GM21529 (cell line): Measurements from ENCODE around the gene CREB3L1.
"Not testable (repeated sequence)": the region's sequence is repeated elsewhere in the genome, so short reads cannot be mapped to it uniquely, and the experiment has no call there.

Experiments
- ATAC-seq: cut with Tn5 transposase; IDR thresholded peaks from one replicate; pipeline ENCODE4 v1.9.1; 2021; ENCODE audit not compliant: unreplicated experiment

The CREB3L1 gene

DNA sequence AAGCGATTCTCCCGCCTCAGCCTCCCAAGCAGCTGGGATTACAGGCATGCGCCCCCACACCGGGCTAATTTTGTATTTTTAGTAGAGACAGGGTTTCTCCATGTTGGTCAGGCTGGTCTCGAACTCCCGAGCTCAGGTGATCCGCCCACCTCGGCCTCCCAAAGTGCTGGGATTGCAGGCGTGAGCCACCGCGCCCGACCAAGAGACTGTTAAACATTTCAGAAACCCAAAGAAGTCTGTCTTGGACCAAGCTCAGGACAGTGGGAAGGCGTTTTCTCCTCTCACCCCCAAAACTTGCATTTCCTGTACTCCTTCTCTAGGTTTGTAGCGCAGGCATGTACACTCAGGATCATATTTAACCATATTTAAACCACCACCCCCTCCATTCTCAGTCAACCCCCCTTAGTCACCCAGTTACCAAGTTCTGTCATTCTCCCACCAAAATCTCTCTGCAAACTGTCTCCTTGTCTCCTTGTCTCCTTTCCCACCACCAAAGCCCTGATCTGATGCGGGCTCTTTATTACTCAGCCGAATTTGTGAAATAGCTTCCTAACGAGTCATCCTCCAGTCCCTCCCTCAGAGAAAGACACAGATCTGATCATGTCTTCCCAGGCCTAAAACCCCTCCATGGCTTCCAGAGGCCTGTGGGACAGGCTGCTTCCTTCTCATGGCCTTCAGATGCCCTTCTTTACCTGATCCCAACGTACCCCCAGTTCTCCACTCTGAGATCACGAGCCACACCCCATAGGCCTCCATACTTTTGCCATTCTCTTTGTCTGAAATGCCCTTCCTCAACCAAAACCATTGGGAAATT lies 29.0 kb upstream of the CREB3L1 start:
- no peak for ATAC-seq

DNA sequence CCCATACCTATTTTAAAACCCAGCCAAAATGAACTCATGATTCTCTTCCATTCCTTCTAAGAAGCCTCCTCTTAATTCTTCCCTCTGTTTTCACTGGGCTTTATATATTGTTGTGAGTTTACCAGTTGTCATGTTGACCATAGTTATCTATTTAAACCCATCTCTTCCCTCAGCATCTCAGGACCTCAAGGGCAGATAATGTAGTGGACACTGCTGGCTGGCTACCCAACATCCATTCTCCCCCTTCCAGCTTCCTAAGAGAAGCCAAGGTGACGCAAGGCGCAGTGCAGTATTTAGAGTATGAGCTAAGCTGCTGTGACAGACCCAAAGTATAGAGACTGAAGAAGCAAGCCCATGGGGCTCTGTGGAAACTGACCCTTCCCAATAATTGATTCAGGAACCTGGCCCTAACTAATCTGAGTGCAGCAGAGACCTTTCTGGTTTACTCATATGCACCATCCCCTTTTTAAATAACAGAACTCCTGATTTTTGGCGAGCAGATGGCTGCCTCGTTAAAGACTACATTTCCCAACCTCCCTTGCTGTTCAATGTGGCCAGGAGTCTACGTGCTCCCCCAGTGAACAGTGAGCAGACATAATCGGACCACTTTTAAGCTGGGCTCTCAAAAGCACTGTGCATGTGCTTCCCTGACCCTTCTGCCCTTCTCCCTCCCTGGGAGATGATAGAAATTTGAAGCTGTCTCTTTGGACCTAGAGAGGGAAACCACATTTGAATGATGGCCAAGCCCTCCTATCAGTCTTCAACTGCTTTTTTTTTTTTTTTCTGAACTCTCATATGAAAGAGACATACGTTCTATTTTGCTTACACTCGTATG lies 28.1 kb upstream of the CREB3L1 start:
- ATAC-seq: no peak

DNA sequence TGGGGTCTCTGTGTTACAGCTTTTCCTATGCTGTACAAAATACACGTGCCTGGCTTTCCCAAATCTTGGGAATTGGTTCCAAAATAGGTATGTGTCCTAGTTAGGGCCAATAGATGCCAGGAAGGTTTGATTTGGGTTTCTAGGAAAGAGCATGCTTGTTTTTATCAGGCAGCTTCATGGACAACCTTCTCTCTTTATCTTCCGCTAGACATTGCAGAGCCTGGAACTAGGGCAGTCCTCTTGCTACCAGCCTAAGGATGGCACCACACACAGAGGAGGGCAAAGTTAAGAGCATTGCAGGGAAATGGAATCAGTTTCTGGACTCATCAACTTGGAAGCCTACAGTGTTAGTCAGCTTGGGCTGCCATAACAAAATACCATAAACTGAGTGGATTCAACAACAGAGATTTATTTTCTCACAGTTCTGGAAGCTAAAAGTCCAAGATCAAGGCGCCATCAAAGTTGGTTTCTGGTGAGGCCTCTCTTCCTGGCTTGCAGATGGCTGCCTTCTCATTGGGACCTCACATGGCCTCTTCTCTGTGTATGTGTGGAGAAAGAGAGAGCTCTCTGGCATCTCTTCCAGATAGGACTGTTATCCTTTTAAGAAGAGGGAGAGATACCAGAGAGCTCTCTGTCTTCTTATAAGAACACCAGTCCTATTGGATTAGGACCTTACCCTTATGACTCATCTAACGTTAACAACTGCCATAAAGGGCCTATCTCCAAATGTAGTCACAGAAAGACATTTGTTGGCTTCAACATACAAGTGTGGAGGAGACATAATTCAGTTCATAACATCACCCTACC lies 27.3 kb upstream of the CREB3L1 start:
- no peak for ATAC-seq

DNA sequence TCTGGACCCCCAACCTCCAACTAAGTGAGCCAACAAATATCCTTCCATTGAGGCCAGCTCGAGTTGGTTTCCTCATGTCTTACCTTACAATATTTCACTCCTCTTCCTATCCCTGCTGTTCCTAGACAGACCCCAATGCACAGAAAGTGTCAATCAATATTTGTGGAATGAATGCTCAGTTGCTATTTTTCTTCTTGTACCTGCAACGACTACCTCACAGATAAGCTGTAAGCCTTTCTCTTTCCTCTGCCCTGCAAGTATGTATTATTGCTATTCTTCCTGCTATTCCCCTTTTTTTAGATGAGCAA lies 26.8 kb upstream of the CREB3L1 start:
- ATAC-seq: no peak

DNA sequence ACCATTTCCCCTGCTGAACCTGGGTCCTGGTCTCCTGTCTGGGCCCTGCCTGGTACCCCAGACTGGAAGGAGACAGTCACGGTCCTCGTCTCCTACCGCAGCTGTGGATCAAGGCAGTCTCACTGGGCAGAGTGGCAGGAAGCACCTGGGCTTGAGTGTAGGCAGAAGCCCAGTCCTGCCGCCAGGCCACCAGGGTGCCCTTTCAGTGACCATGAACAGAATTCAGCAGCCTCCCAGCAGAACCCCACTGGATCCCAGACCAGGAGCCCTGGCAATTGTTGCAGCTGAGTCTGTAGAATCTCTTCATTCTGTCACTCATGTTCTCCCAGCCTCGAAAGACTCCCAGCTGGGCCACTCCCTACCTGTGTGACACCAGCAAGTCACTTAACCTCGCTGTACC lies 25.5 kb upstream of the CREB3L1 start:
- ATAC-seq: no peak

DNA sequence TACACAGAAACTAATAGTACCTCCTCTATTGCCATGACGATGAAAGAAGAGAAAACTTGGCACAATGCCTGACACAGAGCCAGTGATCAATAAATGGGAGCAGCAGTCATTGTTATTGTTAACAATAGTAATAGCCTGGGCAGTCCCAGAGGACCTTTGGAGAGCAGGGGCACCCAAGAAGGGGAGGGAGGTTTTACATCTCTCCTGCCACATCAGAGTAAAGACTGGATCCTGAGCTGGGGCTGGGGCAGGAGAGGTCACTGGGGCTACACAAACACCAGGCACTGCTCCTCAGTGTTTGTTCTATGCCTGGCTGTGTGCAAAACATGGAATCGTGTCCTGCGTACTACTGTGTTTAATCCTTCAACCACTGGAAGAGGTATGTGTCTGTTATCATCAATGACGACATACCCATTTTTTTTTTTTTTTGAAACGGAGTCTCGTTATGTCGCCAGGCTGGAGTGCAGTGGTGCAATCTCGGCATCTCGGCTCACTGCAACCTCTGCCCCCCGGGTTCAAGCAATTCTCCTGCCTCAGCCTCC lies 25.0 kb upstream of the CREB3L1 start:
- ATAC-seq: no peak

DNA sequence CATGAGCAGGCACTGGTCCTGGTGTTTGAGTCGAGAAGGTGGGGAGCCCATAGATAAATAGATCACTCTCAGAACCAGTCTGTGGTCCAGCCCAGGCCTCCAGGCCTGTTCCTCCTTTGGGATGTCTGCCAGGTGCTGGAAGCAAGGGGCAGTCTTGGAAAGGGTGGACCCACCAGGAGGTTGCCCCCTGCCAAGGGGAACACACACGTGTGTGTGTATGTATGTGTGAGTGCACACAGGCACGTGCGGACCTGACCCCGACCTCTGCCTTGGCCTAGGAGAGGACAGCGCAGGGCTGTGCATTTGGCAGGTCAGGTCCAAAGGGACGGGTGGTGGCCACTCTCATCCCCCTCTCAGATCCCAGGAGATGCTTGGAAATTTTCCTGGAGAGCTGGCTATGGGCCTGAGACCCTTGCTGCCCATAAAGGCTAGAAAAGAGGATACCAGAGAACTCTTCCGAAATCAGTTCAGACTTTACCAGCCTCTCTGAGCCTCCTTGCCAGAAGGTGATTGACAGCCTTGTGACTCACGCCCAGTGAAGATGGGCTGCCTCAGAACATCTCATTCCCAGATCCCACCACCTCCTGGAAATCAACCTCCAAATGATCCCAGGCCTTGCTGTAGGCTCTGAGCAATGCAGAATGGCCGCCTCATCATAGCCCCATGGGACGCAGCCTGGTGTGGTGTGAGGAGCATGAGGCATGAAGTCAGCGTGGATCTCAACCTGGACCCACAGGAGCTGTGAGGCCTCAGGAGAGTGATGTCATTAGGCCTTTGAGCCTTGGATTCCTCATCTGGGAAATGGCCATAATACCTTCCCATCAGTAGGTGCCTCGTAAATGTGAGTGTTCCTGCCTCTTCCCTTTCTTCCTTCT lies 24.0 kb upstream of the CREB3L1 start:
- ATAC-seq: no peak

DNA sequence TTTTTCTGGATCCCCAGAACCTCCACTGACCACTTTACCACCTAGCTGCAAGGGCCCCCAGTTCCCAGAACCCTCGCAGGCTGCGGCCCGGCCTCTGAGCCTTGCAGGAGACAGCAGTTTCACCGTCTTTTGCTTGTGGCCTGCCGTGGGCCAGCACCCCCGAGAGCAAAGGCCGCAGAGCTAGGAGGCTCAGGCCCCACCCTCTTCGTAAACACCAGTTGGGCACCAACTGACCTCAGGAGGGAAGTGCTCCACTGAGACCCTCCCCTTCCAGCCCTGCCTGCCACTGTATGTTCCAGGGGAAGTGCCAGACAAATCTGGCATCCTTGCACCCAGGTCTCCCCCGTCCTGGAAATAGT lies 23.4 kb upstream of the CREB3L1 start:
- no peak for ATAC-seq

DNA sequence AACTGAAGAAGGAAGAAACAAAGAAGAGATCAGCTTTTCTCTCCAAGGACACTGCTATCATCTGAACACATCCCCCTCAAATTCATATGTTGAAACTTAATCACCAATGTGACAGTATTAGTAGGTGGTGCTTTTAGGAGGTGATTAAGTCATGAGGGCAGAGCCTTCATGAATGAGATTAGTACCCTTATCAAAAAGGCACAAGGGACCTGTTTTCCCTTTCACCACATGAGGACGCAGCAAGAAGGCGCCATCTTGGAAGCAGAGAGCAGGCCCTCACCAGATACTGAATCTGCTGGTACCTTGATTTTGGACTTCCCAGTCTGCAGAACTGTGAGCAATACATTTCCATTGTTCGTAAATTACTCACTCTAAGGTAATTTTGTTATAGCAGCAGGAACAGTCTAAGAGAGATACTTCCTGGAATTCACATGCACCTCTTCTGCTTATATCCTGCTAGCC lies 20.9 kb upstream of the CREB3L1 start:
- ATAC-seq: no peak

DNA sequence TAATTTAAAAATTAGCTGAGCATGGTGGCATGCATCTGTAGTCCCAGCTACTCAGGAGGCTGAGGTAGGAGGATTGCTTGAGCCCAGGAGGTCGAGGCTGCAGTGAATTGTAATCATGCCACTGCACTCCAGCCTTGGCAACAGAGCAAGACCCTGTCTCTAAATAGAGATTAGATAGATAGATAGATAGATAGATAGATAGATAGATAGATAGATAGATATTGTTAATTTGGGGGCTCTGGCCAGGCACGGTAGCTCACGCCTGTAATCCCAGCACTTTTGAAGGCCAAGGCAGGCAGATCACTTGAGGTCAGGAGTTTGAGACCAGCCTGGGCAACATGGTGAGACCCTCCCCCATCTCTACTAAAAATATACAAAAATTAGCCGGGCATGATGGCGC lies 18.1 kb upstream of the CREB3L1 start:
- not testable (repeated sequence) for ATAC-seq

DNA sequence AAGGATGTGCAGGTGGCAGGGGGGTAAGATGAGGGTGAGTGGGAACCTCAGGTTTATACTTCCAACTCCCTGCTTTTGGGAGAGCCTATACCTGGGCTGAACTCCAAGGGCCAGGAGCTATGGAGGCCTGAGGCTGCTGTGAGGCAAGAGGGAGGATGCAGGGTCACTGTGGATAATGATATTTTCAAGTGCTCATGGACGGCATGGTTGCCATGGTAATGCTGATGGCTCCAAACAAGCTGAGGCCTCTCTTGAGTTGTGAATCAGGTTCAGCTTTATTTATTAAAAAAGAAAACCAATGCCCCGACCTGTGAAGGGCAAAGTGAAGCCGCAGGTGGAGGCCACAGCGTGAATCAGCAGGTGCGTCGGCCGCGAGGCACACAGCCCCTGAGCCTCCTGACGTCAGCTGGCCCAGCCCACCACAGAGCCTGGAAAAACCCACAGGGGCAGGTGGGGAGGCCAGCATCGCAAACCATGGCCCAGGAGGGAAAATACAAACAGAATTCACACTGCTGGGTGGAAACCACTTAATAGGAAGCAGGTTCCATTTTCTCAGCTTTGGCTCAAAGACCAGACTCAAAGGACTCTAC lies 17.4 kb upstream of the CREB3L1 start:
- ATAC-seq: no peak

DNA sequence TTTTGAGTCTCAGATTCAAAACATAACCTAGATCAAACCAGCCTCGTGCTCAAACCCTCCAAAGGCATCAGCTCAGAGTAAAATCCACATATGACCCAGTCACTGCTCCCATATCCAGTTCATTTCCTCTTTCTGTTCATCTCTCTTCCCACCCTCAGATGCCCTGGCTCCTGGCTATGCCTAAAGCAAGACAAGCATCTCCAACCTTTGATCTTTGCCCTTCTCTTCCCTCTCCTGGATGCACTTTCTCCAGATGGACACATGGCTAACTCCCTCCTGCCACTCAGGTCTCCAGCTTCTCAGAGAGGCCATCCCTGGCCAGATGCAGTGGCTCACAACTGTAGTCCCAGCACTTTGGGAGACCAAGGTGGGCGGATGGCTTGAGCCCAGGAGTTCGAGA lies 14.3 kb upstream of the CREB3L1 start:
- ATAC-seq: no peak

DNA sequence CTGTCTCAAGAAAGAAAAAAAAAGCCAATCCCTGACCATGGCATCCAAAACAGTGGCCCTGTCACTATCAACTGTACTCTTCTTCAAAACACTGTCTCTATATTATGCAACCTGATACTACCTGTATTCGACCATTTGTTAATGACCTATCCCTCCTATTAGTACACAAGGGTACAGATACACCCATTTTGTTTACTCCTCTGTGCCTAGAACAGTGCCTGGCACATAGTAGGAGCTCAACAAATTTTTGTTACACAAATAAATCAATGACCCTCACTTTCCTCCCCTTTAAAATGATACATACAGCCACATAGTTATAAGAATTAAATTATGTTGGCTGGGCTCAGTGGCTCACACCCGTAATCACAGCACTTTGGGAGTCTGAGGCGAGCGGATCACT lies 13.4 kb upstream of the CREB3L1 start:
- ATAC-seq: no peak

DNA sequence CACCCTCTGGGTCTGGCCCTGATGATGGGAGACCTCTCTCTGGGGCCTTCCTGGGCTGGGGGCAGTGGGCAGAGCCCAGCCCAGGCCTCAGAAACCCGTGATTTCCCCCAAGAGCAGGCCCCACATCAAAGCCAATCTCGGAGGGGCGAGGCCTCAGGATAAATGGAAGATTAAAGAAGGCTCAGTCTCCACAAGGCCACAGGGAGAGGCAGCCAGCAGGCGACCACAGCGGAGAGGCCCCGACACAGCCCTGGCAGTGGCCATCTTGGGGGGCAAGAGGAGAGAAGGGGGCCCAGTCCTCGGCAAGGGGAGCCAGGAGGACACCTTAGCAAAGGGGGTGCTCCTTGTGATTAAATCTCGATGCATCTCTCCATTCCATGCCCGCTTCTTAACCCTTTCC lies 12.5 kb upstream of the CREB3L1 start:
- no peak for ATAC-seq

DNA sequence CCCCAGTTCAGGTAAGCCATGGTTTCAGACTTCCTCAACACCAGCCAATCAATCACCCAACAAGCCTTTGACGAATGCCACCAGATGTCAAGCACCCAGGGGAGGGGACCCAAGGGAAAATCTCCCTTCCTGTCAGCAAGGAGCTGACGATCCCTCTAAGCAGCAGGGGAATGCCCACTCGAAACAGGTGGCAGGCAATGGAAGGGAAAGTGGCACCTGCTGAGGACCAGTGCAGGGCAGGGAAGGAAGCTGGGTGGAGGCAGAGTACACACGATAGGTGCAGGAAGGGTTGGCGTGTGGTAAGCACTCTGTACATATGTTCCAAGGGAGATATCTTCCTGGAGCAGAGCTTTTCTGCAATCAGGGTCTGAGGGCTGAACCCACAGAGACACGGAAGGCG lies 11.7 kb upstream of the CREB3L1 start:
- ATAC-seq: no peak

DNA sequence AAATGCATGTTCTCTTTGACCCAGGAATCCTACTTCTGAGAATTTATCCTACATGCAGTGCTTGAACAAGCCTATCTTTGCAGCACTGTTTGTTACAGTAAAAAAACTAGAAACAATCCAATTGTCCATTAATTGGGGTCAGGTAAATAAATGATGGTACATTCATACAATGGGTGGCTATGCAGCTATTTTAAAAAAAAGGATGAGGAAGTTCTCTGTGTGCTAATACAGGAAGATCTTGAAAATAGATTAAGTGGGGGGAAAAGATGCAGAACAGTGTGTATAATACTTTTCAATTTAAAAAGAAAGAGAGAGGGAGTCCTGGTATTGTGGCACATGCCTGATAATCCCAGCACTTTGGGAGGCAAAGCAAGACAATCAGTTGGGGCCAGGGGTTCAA lies 9.5 kb upstream of the CREB3L1 start:
- no peak for ATAC-seq

DNA sequence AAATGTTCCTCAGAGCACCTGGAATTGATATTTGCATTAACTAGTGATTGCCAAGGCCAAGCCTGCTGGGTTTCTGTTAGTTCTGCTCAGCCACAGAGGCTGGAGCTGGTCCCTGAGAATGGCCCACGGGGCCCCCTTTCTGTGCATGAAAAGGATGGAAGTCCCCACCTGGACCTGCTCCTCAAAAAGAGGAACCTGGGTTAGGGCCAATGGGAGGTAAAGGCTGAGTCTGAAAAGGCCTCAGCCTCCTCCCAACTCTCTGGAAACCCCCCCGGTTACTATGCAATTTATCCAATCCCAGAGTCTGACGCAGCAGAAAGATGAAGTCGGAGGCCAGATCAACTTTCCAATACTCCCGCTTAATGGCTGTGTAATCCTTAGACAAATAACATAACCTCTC lies 6.8 kb upstream of the CREB3L1 start:
- no peak for ATAC-seq

DNA sequence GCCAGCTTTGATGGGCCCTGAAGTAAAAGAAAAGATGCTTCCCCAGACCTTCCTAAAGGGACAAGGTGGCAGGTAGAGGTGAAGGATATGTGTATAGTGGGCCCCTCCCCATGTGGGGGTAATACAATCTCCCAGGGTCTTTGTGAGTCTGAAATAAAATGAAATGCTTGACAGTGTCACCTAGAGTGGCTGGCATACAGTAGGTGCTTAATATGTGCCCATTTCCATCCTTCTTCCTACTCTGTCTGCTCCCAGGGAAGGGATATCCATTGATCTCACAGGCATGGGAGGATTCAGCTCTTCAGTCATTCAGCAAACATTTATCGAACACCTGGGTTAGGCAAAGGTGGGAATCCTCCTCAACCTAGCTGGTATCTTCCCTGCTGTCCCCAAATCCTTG lies 6.1 kb upstream of the CREB3L1 start:
- ATAC-seq: no peak

DNA sequence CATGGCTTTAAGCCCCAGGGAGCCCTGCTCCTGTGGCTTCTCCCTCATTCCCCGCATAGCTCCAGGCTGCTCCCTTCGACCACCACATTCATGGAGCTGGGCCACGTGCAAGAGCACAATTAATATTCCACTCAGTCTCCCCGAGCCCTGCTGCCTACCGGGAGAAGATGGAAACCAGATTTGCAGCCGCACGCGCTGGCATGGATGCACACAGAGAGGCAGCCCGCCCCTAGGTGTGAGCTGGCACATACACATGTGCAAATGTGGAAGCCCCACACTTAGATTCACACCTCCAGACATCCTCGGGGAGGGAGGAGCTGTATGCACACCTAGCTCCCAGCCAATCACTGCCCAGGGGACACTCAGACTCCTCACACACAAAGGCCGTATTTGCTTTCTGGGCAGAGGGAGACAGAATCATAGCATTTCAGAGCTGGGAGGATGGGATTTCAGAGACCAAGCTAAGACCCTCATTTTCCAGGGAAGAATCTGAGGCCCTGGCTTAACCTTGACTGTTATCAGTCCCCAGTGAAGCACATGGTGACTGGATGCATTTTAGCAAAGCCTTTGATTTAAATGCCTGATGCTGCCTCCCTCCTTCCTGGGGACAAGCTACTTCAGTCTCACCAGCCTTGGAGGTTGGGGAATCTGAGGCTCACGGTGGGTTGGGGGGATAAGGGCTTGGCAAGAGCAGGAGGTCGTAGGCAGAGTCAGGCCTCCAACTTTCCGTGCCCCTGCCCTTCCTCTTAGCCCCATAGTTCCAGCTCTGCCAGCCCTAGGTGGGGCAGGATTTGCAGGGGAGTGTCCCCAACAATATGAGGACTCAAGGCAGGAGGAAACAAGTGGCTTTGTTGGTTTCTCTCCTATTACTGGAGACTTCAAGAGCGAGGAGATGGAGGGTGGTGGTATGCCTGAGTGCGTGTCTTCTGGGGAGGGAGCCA lies 5.3 kb upstream of the CREB3L1 start:
- ATAC-seq: no peak
